ENCODE results near the gene FAM24B. TPM values are rescaled to one million over a fixed set of nuclear protein-coding genes. Genes with fewer than 3 reads are reported as not detected.

FAM24B gene
- total and polyA plus RNA-seq, 2 experiments from 2014 or later = 6.5 to 14.5 TPM

DNA sequence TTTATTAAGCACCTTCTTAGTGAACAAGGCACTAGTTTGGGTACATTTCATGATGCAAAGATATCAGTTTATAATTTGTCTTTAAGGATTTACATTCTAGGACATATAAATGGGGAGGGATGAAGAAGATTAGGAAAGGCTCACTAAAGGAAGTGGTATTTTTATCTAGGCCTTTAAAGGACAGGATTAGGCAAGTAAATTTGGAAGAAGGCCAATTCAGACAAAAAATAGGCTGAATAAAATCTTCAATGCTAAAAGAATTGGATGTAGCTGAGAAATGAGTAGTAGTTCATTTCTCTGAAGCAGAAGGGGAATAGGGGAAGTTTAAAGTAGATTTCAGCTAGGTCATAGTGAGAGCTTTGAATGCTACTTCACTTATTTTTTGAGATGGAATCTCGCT is 4.8 kb upstream of the FAM24B start (continued):
- TF ChIP-seq, protein P1, sequence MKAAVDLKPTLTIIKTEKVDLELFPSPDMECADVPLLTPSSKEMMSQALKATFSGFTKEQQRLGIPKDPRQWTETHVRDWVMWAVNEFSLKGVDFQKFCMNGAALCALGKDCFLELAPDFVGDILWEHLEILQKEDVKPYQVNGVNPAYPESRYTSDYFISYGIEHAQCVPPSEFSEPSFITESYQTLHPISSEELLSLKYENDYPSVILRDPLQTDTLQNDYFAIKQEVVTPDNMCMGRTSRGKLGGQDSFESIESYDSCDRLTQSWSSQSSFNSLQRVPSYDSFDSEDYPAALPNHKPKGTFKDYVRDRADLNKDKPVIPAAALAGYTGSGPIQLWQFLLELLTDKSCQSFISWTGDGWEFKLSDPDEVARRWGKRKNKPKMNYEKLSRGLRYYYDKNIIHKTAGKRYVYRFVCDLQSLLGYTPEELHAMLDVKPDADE (IDR thresholded peaks at IDR 0.05) = no peak

DNA sequence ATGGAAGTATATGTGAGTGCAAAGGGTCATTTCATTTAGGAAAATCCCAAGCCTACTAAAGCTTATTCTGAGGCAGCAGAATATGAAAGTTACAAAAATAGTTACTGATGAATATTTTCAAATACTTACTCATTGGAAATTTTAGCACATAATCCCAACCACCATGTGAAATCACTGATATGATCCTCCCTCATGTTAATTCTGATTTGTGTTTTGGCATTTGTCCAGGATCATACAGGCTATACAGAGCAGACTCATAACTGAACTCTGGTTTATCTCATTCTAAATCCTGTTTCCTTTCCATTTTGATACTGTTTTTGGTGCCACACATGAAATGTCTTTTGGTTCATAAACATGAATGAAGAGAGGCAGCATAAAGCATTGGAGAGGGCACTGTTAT is 3.4 kb upstream of the FAM24B start:
- Histone ChIP-seq H3K4me3 (no peak overlapping the region), H3K79me2 (replicated peaks; ENCODE audit: insufficient read depth) (peaks cover 14% of the 10 kb centered on the region), H3F3A (replicated peaks; ENCODE audit: low read depth) (no peaks in the 10 kb centered on the region; the same call in 1 of the 2 replicates), H2AFZ (no peak overlapping the region), H3K4me2 (no peak overlapping the region), H4K20me1 (replicated peaks; ENCODE audit: insufficient read depth) (0 out of 2 replicates have a peak, but pooled peaks cover 4% of the 10 kb centered on the region), H3K9me2 (ENCODE audit: insufficient read depth) (no peaks in the 10 kb centered on the region), H3K4me1 (ENCODE audit: insufficient read depth) (peaks cover 8% of the 10 kb centered on the region), H3K27me3 (ENCODE audit: insufficient read depth) (peaks cover 20% of the 10 kb centered on the region; the same call in 1 of the 2 replicates), H3K36me3 (ENCODE audit: insufficient read depth) (no peaks in the 10 kb centered on the region), H3K27ac (ENCODE audit: low read depth) (no peak overlapping the region)
- peaks cover 23% of the 10 kb centered on the region for H3K27me3 Mint-ChIP-seq (ENCODE audit: insufficient read depth, low read depth, poor library complexity)
- TF ChIP-seq ZNF114 (CRISPR knock-in tag; IDR thresholded peaks at IDR 0.05) (no peak), ZNF331 (CRISPR knock-in tag; IDR thresholded peaks at IDR 0.05; ENCODE audit: low read depth) (no peak), CREB1 (CRISPR knock-in tag; IDR thresholded peaks at IDR 0.05; ENCODE audit: low read depth) (no peak), STAT1 (IDR thresholded peaks at IDR 0.05; ENCODE audit: unreplicated experiment) (no peak), EZH2phosphoT487 (IDR thresholded peaks at IDR 0.05; ENCODE audit: unreplicated experiment) (no peak), NANOG (IDR thresholded peaks at IDR 0.05; ENCODE audit: borderline replicate concordance) (no peak), EZH2 (IDR thresholded peaks at IDR 0.05; ENCODE audit: low read depth, unreplicated experiment) (no peak), POLR2AphosphoS5 (IDR thresholded peaks at IDR 0.05; ENCODE audit: low read depth) (no peak)
- TF ChIP-seq, protein P2, sequence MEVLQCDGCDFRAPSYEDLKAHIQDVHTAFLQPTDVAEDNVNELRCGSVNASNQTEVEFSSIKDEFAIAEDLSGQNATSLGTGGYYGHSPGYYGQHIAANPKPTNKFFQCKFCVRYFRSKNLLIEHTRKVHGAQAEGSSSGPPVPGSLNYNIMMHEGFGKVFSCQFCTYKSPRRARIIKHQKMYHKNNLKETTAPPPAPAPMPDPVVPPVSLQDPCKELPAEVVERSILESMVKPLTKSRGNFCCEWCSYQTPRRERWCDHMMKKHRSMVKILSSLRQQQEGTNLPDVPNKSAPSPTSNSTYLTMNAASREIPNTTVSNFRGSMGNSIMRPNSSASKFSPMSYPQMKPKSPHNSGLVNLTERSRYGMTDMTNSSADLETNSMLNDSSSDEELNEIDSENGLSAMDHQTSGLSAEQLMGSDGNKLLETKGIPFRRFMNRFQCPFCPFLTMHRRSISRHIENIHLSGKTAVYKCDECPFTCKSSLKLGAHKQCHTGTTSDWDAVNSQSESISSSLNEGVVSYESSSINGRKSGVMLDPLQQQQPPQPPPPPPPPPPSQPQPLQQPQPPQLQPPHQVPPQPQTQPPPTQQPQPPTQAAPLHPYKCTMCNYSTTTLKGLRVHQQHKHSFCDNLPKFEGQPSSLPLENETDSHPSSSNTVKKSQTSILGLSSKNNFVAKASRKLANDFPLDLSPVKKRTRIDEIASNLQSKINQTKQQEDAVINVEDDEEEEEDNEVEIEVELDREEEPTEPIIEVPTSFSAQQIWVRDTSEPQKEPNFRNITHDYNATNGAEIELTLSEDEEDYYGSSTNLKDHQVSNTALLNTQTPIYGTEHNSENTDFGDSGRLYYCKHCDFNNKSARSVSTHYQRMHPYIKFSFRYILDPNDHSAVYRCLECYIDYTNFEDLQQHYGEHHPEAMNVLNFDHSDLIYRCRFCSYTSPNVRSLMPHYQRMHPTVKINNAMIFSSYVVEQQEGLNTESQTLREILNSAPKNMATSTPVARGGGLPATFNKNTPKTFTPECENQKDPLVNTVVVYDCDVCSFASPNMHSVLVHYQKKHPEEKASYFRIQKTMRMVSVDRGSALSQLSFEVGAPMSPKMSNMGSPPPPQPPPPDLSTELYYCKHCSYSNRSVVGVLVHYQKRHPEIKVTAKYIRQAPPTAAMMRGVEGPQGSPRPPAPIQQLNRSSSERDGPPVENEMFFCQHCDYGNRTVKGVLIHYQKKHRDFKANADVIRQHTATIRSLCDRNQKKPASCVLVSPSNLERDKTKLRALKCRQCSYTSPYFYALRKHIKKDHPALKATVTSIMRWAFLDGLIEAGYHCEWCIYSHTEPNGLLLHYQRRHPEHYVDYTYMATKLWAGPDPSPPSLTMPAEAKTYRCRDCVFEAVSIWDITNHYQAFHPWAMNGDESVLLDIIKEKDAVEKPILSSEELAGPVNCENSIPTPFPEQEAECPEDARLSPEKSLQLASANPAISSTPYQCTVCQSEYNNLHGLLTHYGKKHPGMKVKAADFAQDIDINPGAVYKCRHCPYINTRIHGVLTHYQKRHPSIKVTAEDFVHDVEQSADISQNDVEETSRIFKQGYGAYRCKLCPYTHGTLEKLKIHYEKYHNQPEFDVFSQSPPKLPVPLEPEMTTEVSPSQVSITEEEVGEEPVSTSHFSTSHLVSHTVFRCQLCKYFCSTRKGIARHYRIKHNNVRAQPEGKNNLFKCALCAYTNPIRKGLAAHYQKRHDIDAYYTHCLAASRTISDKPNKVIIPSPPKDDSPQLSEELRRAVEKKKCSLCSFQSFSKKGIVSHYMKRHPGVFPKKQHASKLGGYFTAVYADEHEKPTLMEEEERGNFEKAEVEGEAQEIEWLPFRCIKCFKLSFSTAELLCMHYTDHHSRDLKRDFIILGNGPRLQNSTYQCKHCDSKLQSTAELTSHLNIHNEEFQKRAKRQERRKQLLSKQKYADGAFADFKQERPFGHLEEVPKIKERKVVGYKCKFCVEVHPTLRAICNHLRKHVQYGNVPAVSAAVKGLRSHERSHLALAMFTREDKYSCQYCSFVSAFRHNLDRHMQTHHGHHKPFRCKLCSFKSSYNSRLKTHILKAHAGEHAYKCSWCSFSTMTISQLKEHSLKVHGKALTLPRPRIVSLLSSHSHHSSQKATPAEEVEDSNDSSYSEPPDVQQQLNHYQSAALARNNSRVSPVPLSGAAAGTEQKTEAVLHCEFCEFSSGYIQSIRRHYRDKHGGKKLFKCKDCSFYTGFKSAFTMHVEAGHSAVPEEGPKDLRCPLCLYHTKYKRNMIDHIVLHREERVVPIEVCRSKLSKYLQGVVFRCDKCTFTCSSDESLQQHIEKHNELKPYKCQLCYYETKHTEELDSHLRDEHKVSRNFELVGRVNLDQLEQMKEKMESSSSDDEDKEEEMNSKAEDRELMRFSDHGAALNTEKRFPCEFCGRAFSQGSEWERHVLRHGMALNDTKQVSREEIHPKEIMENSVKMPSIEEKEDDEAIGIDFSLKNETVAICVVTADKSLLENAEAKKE (CRISPR knock-in tag; IDR thresholded peaks at IDR 0.05) = no peak
- TF ChIP-seq, protein P1 (IDR thresholded peaks at IDR 0.05) = no peak
- TF ChIP-seq, protein P3, sequence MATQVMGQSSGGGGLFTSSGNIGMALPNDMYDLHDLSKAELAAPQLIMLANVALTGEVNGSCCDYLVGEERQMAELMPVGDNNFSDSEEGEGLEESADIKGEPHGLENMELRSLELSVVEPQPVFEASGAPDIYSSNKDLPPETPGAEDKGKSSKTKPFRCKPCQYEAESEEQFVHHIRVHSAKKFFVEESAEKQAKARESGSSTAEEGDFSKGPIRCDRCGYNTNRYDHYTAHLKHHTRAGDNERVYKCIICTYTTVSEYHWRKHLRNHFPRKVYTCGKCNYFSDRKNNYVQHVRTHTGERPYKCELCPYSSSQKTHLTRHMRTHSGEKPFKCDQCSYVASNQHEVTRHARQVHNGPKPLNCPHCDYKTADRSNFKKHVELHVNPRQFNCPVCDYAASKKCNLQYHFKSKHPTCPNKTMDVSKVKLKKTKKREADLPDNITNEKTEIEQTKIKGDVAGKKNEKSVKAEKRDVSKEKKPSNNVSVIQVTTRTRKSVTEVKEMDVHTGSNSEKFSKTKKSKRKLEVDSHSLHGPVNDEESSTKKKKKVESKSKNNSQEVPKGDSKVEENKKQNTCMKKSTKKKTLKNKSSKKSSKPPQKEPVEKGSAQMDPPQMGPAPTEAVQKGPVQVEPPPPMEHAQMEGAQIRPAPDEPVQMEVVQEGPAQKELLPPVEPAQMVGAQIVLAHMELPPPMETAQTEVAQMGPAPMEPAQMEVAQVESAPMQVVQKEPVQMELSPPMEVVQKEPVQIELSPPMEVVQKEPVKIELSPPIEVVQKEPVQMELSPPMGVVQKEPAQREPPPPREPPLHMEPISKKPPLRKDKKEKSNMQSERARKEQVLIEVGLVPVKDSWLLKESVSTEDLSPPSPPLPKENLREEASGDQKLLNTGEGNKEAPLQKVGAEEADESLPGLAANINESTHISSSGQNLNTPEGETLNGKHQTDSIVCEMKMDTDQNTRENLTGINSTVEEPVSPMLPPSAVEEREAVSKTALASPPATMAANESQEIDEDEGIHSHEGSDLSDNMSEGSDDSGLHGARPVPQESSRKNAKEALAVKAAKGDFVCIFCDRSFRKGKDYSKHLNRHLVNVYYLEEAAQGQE (IDR thresholded peaks at IDR 0.05; ENCODE audit: unreplicated experiment) = no peak
- peaks cover 22% of the 10 kb centered on the region for H3K4me1 Mint-ChIP-seq
- H3K9me3 Mint-ChIP-seq = peaks cover 8% of the 10 kb centered on the region; the same call in 1 of the 3 replicates
- H3K4me3 Mint-ChIP-seq = no peak overlapping the region
- ATAC-seq (no peak), DNase-seq (ENCODE audit: low spot score) (no peak)
- H3K36me3 Mint-ChIP-seq (ENCODE audit: low read depth) = peaks cover 11% of the 10 kb centered on the region; the same call in 2 of the 3 replicates
- H3K27ac Mint-ChIP-seq = no peak overlapping the region

Measured in GM23338 (cell line).